ENCODE measurements around the gene MAML3.
"Not testable (repeated sequence)": the region's sequence is repeated elsewhere in the genome, so short reads cannot be mapped to it uniquely, and the experiment has no call there.

Gene MAML3

GRCh38 chr4:139725236-139725635 is 428.7 kb downstream of the MAML3 start:
- no peak for DNase-seq (ENCODE audit: low spot score)

GRCh38 chr4:139721789-139722188 is 432.2 kb downstream of the MAML3 start:
- DNase-seq (ENCODE audit: low spot score) = no peak

GRCh38 chr4:139720806-139721205 is 433.2 kb downstream of the MAML3 start:
- no peak for DNase-seq (ENCODE audit: low spot score)

GRCh38 chr4:139719381-139720101 is 434.4 kb downstream of the MAML3 start:
- DNase-seq (ENCODE audit: low spot score) = no peak

- no peak for DNase-seq (ENCODE audit: low spot score)
Observed at GRCh38 chr4:139718833-139719232, 435.2 kb downstream of the MAML3 start.

- DNase-seq (ENCODE audit: low spot score) = no peak
Observed at GRCh38 chr4:139718358-139718757, 435.6 kb downstream of the MAML3 start.

- no peak for DNase-seq (ENCODE audit: low spot score)
Observed at GRCh38 chr4:139715746-139716391, 438.1 kb downstream of the MAML3 start.

GRCh38 chr4:139712882-139713281 is 441.1 kb downstream of the MAML3 start:
- DNase-seq (ENCODE audit: low spot score) = no peak

- no peak for DNase-seq (ENCODE audit: low spot score)
Observed at GRCh38 chr4:139711461-139711860, 442.5 kb downstream of the MAML3 start.

- no peak for DNase-seq (ENCODE audit: low spot score)
Observed at GRCh38 chr4:139710073-139710472, 443.9 kb downstream of the MAML3 start.

GRCh38 chr4:139709660-139710059 is 444.3 kb downstream of the MAML3 start:
- no peak for DNase-seq (ENCODE audit: low spot score)

- DNase-seq (ENCODE audit: low spot score) = no peak
Observed at GRCh38 chr4:139704915-139705485, 449.0 kb downstream of the MAML3 start.

- no peak for DNase-seq (ENCODE audit: low spot score)
Observed at GRCh38 chr4:139700568-139700967, 453.4 kb downstream of the MAML3 start.

- DNase-seq (ENCODE audit: low spot score) = not testable (repeated sequence)
Observed at GRCh38 chr4:139698167-139698925, 455.6 kb downstream of the MAML3 start.

GRCh38 chr4:139696491-139696890 is 457.5 kb downstream of the MAML3 start:
- DNase-seq (ENCODE audit: low spot score) = no peak

GRCh38 chr4:139694522-139695107 is 459.4 kb downstream of the MAML3 start:
- no peak for DNase-seq (ENCODE audit: low spot score)

- DNase-seq (ENCODE audit: low spot score) = peak; percentile 17
Observed at GRCh38 chr4:139692309-139693012, 461.5 kb downstream of the MAML3 start.

- no peak for DNase-seq (ENCODE audit: low spot score)
Observed at GRCh38 chr4:139690419-139690818, 463.6 kb downstream of the MAML3 start.

- no peak for DNase-seq (ENCODE audit: low spot score)
Observed at GRCh38 chr4:139689093-139689722, 464.8 kb downstream of the MAML3 start.

- no peak for DNase-seq (ENCODE audit: low spot score)
Observed at GRCh38 chr4:139686988-139687387, 467.0 kb downstream of the MAML3 start.

- no peak for DNase-seq (ENCODE audit: low spot score)
Observed at GRCh38 chr4:139686130-139686529, 467.9 kb downstream of the MAML3 start.

Data from hematopoietic multipotent progenitor cell treated with erythropoietin and hydrocortisone succinate and interleukin-3 and kit ligand, for 15 days (in vitro differentiated cells).